ENCODE data around the gene TMEM178A.

- no peak for TF ChIP-seq EZH2 (IDR thresholded peaks at IDR 0.05; ENCODE audit: borderline replicate concordance, insufficient read depth, low read length, poor library complexity, severe bottlenecking)
- TF ChIP-seq RAD21 (conservative IDR thresholded peaks at IDR 0.05): no peak
Measured at GRCh38 chr2:39689876-39690275, 24.2 kb downstream of the TMEM178A start.
